Measurements from ENCODE around the gene MYO5A.
"Not testable (repeated sequence)": the region's sequence is repeated elsewhere in the genome, so short reads cannot be mapped to it uniquely, and the experiment has no call there.

Gene MYO5A

DNA sequence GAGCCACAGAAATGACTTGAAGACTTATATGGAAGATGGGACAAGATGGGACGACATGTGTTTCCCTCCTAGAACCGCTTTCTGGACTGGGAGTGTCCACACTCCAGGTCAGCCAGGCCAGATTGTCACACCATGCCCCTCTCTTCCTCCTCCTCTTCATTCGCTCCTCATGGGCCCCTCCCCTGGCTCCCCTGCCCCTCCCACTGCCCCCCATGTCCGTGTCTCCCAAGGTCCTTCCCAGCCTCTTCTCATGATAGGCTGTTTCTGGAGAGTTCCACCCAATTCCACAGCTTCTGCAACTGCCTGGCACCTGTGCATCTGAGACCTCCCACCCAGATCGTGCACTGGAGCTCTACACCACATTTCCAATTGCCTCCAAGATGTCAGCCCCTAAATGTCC, 239.7 kb downstream of the MYO5A start:
- H4K20me1 ChIP-seq (ENCODE audit: insufficient read depth) = no peaks in the 10 kb centered on the region
- H3K27ac ChIP-seq = no peak overlapping the region
- no peak overlapping the region for H2AFZ ChIP-seq (ENCODE audit: low read depth)
- no peaks in the 10 kb centered on the region for H3K36me3 ChIP-seq (ENCODE audit: insufficient read depth)
- H3K79me2 ChIP-seq (ENCODE audit: insufficient read depth, low read depth) = no peaks in the 10 kb centered on the region
- no peak overlapping the region for H3K9ac ChIP-seq
- no peaks in the 10 kb centered on the region for H3K27me3 ChIP-seq (ENCODE audit: insufficient read depth, low read depth)
- no peak overlapping the region for H3K4me2 ChIP-seq
- TF ChIP-seq, protein P1, sequence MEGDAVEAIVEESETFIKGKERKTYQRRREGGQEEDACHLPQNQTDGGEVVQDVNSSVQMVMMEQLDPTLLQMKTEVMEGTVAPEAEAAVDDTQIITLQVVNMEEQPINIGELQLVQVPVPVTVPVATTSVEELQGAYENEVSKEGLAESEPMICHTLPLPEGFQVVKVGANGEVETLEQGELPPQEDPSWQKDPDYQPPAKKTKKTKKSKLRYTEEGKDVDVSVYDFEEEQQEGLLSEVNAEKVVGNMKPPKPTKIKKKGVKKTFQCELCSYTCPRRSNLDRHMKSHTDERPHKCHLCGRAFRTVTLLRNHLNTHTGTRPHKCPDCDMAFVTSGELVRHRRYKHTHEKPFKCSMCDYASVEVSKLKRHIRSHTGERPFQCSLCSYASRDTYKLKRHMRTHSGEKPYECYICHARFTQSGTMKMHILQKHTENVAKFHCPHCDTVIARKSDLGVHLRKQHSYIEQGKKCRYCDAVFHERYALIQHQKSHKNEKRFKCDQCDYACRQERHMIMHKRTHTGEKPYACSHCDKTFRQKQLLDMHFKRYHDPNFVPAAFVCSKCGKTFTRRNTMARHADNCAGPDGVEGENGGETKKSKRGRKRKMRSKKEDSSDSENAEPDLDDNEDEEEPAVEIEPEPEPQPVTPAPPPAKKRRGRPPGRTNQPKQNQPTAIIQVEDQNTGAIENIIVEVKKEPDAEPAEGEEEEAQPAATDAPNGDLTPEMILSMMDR (conservative IDR thresholded peaks at IDR 0.05; ENCODE audit: low read depth, low read length) = no peak
- peaks cover 10% of the 10 kb centered on the region for H3K4me1 ChIP-seq (ENCODE audit: low read depth, poor library complexity, severe bottlenecking)
- H3K4me3 ChIP-seq (IDR thresholded peaks at IDR 0.05; ENCODE audit: insufficient read depth, low read depth, low read length) = no peak overlapping the region

GRCh38 chr15:52288051-52288942, 240.4 kb downstream of the MYO5A start:
- Histone ChIP-seq H3K4me2 (no peak overlapping the region), H3K4me1 (ENCODE audit: low read depth, poor library complexity, severe bottlenecking) (peaks cover 10% of the 10 kb centered on the region), H3K36me3 (ENCODE audit: insufficient read depth) (no peaks in the 10 kb centered on the region), H3K4me3 (IDR thresholded peaks at IDR 0.05; ENCODE audit: insufficient read depth, low read depth, low read length) (no peak overlapping the region), H3K27me3 (ENCODE audit: insufficient read depth, low read depth) (no peaks in the 10 kb centered on the region), H2AFZ (ENCODE audit: low read depth) (no peak overlapping the region), H4K20me1 (ENCODE audit: insufficient read depth) (no peaks in the 10 kb centered on the region), H3K27ac (no peak overlapping the region), H3K79me2 (ENCODE audit: insufficient read depth, low read depth) (no peaks in the 10 kb centered on the region), H3K9ac (no peak overlapping the region)
- TF ChIP-seq, protein P1 (conservative IDR thresholded peaks at IDR 0.05; ENCODE audit: low read depth, low read length) = no peak

GRCh38 chr15:52287114-52287513, 241.6 kb downstream of the MYO5A start:
- Histone ChIP-seq H3K36me3 (ENCODE audit: insufficient read depth) (no peaks in the 10 kb centered on the region), H3K4me2 (no peak overlapping the region), H3K4me3 (IDR thresholded peaks at IDR 0.05; ENCODE audit: insufficient read depth, low read depth, low read length) (no peak overlapping the region), H3K4me1 (ENCODE audit: low read depth, poor library complexity, severe bottlenecking) (peaks cover 10% of the 10 kb centered on the region), H2AFZ (ENCODE audit: low read depth) (no peak overlapping the region), H3K9ac (no peak overlapping the region), H4K20me1 (ENCODE audit: insufficient read depth) (no peaks in the 10 kb centered on the region), H3K27me3 (ENCODE audit: insufficient read depth, low read depth) (no peaks in the 10 kb centered on the region), H3K27ac (no peak overlapping the region), H3K79me2 (ENCODE audit: insufficient read depth, low read depth) (no peaks in the 10 kb centered on the region)
- TF ChIP-seq, protein P1 (conservative IDR thresholded peaks at IDR 0.05; ENCODE audit: low read depth, low read length) = no peak

DNA sequence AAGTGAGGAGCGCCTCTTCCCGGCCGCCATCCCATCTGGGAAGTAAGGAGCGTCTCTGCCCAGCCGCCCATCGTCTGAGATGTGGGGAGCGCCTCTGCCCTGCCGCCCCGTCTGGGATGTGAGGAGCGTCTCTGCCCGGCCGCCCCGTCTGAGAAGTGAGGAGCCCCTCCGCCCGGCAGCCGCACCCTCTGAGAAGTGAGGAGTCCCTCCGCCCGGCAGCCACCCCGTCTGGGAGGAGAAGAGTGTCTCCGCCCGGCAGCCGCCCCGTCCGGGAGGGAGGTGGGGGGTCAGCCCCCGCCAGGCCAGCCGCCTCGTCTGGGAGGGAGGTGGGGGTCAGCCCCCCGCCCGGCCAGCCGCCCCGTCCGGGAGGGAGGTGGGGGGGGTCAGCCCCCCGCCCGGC, 242.7 kb downstream of the MYO5A start:
- not testable (repeated sequence) for H3K79me2 ChIP-seq (ENCODE audit: insufficient read depth, low read depth)

GRCh38 chr15:52284164-52284563, 244.5 kb downstream of the MYO5A start:
- Histone ChIP-seq H3K9ac (no peak overlapping the region), H3K4me2 (no peak overlapping the region), H3K27ac (no peak overlapping the region), H3K27me3 (ENCODE audit: insufficient read depth, low read depth) (no peaks in the 10 kb centered on the region), H3K79me2 (ENCODE audit: insufficient read depth, low read depth) (no peaks in the 10 kb centered on the region), H2AFZ (ENCODE audit: low read depth) (no peak overlapping the region), H4K20me1 (ENCODE audit: insufficient read depth) (no peaks in the 10 kb centered on the region), H3K4me3 (IDR thresholded peaks at IDR 0.05; ENCODE audit: insufficient read depth, low read depth, low read length) (no peak overlapping the region), H3K36me3 (ENCODE audit: insufficient read depth) (no peaks in the 10 kb centered on the region), H3K4me1 (ENCODE audit: low read depth, poor library complexity, severe bottlenecking) (no peaks in the 10 kb centered on the region)
- TF ChIP-seq, protein P1 (conservative IDR thresholded peaks at IDR 0.05; ENCODE audit: low read depth, low read length) = no peak

More for the DNA sequence above, 242.7 kb downstream of the MYO5A start:
- H4K20me1 ChIP-seq (ENCODE audit: insufficient read depth); H3K4me1 ChIP-seq (ENCODE audit: low read depth, poor library complexity, severe bottlenecking); H3K4me3 ChIP-seq (IDR thresholded peaks at IDR 0.05; ENCODE audit: insufficient read depth, low read depth, low read length); H3K27me3 ChIP-seq (ENCODE audit: insufficient read depth, low read depth); H2AFZ ChIP-seq (ENCODE audit: low read depth); H3K4me2 ChIP-seq; H3K36me3 ChIP-seq (ENCODE audit: insufficient read depth); H3K27ac ChIP-seq; H3K9ac ChIP-seq: not testable (repeated sequence)

Data from KMS-11 (cell line).